ENCODE data around the gene STAT5B. TPM values are rescaled to one million over a fixed set of nuclear protein-coding genes. Genes with fewer than 3 reads are reported as not detected.

The STAT5B gene
- polyA plus RNA-seq, 4 donors, result 40.3 to 46.7 (median 42.0) TPM

DNA sequence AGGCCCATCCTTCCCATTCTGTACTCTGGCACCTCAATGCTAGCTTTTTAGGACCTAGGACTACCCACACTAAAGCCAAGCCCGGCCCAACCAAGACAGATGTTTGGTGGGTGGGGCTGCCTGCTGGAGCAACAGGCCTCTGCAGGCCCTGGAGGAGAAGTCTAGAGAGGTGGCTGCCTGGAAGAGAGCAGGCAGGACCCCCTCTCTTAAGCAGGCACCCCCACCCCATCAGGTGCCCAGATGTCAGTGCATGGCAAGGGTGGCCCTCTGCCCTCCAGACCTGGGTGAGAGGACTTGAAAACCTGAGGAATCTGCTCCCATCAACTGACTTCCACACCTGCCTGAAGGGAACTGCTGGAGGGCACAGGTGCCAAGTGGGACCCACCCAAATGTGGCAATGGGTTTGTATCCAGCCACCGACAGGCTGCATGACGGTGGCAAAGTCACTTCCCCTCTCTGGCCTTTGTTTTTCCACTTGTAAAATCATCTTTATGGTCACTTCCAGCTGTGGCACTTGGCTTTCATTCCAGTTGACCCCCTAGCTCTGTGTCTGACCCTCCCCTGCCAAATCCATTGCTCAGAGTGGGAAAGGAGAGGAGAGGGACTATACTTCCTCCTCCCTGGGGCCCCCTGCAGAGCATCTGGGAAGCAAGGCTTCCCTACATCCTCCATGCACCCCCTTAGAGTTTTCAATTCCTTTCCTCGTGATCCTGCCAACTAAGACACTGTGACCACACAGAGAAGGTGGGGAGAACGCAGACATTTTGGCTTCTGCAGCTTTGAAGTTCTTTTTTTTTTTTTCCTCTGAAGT lies 10.4 kb upstream of the STAT5B start:
- DNase-seq (ENCODE audit: low read depth in 4 of 4, low spot score in 3 of 4), result no peak

DNA sequence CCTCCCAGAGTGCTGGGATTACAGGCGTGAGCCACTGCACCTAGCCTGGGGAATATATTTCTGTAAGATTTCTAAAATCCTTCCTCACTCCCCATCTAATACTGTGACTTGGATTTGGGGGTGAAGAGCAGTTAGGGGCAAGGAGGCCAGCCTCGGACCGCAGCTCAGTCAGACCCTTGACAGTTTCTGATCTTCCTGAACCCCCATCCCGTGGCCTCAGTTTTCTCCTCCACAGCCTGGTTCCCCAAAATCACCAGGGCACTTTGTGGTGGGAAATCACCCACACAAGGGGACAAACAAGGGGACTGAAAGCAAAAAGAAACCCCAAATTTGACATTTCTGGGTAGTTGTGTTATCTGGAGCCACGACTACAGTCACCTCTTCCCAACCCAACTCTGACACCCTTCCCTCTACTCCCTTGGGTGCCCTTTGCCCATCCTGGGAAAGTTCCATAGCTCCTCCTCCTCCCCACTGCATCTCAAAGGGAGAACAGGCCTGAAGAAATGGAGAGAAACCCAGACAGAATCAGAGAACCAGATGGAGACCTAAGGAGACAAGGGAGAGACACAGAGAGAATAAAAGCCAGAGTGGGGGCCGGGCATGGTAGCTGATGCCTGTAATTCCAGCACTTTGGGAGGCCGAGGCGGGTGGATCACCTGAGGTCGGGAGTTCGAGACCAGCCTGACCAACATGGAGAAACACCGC lies 9.3 kb upstream of the STAT5B start:
- no peak for DNase-seq (ENCODE audit: low read depth in 4 of 4, low spot score in 3 of 4)

DNA sequence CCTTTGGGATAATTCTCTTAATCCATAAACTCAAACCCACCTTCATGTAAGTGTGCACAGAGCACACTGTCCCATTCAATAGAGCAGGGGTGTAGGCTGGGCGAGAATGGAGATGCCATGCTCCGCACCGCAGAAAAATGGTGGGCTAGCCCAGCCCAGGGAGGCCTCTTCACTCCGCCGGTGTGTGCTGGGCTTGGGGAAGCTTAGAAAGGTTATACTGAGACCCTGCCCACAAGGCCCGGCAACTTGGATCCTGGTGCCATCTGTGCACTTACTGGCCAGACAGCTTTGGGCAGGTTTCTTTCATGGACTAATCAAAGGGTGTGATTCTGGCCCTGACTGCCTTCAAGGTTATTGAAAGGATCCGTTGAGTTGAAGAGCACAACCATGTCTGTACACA lies 8.4 kb upstream of the STAT5B start:
- no peak for DNase-seq (ENCODE audit: low read depth in 4 of 4, low spot score in 3 of 4)

DNA sequence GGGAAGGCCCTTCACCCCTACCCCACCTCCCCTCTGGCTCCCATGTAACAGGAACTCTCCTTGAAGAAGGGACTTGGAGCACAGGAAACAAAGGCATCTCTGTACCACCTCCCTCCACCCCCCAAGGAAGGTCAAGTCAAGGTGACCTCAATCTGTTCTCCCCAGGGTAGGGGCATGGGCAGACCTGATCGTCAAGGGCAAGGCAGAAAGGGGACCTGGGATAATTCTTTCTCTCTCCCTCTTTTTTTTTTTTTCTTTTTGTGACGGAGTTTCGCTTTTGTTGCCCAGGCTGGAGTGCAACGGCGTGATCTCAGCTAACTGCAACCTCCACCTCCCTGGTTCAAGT lies 7.8 kb upstream of the STAT5B start:
- DNase-seq (ENCODE audit: low read depth in 4 of 4, low spot score in 3 of 4), result no peak

DNA sequence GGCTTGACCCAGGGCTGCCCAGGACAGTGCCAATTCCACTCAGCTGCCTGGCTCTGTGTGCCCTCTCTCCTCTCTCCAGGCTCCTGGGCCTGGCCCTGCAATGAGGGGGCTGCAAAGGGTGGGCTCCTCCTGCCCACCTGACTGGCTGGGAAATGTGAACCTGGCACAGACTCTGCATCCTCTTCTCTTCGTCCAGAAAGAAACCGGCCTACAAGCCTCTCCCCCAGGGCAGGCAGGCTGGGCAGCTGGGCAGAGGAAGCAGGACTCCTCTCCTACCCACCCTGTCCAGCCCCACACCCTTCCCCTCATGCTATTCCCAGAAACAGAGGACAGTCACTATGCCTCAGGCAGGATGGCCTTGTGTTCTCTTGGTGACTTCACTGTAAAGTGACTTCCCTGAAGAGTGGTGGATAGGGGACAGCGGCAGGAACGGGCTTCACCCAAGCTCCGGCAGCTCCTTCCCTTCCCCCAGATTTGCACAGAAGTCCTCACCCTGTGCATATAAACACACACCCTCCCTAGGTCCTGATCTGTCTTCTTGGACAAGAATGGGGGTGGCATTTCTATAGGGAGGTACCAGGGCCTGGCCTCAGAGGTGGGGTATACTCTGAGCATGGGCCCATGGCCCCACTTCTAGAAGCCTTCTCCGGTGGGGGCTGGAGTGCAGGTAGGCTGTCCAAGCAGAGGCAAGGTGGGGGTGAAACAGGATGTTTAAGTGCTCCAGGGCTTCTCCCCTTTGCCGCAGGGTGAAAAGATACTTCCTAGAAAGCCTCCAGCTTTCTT lies 7.2 kb upstream of the STAT5B start:
- DNase-seq (ENCODE audit: low read depth in 4 of 4, low spot score in 3 of 4), result no peak

DNA sequence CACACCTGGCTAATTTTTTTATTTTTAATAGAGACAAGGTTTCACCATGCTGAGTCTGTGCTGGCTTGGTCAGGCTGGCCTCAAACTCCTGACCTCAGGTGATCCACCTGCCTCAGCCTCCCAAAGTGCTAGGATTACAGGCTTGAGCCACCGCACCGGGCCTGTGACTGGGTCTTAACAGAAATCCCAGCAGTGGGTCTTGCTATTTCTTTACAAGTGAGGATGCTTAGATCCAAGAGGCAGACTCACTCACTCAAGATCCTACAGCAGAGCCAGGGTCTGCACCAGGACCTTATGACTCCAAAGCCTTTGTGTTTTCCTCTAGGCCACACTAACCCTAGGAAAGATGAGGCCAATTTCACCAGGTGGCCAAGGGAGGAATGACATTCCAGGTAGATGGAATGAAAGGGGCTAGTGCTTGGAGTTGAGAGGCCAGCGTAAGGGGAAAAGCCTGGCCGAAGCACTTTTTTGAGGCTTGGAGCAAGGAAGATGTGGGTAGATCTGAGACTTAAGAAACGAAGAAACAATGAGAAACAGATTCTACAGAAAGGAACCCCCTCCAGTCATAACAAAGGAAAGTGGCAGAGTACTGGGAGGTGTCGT lies 6.4 kb upstream of the STAT5B start:
- no peak for DNase-seq (ENCODE audit: low read depth in 4 of 4, low spot score in 3 of 4)

DNA sequence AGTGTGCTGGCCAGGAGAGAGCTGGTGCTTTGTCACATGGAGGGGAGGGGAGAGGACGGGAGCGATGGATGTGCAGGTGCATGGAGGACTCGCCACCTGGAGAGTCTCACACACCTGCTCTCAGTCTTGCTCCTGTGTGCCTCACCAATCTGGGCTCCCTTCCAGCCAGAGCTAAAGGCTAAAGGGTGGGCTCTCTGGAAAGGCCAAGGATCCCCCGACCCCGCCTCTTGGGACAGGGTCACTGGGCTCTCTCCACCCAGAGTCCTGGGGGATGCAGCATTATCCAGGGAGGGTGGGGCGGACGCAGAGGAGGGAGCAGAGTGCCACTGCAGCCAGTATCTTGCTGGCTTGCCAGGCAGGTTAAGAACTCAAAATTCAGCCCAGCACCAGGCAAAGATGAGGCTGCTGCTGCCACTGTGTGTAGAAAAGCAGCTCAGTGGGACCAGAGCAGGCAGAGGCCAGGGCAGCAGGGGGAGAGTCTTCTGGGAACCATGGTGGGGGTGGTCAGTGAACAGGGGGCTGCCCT lies 5.4 kb upstream of the STAT5B start:
- DNase-seq (ENCODE audit: low read depth in 4 of 4, low spot score in 3 of 4), result no peak

DNA sequence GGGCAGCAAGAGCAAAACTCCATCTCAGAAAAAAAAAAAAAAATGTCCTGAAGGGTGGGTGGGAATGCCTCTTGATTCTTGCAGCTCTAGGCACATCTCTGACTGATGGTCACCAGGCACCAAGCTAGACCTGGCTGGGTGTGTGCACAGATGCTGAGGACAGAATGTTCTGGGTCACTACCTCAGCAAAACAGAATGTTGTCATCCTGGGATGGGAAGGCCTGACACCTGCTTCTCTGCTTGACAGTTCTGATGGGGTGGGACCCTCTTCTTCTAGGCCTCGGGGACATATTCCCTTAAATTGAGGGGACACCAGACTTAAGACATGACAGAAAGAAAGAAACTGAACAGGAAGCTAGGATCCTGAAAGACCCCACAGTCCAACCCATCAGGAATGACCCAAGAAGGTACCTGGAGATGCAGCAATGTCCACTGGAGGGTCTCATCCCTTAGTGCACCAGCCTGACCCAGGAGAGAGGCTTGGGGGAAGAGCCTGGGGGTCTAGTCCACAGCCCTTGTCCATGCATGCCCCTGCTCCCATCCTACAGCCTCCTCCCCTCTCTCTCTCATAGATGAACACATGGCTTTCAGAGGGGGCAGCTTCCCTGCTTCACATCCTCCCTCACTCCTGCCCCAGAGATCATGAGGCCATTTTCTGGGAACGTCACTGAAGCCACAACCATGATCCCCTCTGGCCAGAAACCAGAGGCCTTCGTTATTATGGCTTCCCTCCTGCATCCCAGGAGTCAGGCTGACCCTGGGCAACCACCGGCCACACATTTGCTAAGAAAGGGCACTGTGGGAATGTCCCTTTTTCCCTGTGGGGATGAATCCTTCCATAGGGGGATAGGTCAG lies 3.8 kb upstream of the STAT5B start:
- DNase-seq (ENCODE audit: low read depth in 4 of 4, low spot score in 3 of 4), result no peak

DNA sequence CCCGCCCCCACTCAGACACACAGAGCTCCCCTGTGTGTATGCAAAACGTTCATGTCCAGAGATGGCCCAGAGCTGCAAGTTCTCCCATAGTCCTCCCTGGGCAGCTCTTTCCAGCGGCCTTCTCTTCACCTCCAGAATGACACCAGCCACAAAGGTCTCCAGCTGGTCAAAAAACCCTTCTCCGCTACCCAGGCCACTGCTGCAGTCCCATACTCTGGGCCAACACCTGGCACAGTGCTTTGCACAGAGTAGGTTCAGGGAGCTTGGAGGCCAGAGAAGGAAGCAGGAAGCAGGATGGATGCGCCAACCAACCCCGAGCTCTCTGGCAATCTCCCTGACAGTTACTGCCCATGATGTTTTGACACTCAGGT lies 1.1 kb upstream of the STAT5B start:
- no peak for DNase-seq (ENCODE audit: low read depth in 4 of 4, low spot score in 3 of 4)

DNA sequence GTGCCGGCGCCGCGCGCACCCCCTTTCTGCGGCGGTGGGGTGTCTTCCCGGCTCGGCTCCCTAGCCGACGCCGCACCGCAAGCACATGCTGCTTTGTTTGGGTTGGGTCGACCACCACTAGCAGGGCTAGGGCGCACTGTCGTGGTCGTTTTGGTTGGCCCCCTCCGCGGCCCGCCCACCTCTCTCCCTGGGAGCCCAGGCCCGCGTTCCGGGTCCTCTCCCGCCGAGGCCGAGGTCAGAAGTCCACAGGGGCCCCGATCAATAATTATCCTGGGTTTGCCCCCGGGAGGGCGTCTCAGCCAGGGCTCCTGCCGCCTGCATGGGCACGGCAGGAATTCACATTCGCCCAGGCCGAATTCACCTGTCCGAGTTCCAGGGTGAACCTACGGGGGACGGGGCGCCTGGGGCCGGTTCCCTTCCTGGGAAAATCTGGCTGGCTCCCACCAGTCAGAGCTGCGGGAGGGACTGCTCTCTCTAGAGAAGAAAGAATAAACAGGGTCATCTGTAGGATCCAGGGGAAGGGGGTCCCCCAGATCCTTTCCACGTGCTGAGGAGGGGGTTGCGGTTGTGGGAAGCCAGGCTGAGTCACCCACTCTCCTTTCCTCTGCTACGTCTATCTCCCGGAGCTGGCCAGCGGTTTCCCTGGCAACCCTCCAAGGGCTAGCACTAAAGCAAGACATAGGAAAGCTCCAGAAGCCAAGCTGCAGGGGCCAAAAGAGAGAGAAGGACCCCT lies 584 bp upstream of the STAT5B start:
- DNase-seq (ENCODE audit: low read depth in 4 of 4, low spot score in 3 of 4), result peak in 1 of 4 donors; percentile 38

DNA sequence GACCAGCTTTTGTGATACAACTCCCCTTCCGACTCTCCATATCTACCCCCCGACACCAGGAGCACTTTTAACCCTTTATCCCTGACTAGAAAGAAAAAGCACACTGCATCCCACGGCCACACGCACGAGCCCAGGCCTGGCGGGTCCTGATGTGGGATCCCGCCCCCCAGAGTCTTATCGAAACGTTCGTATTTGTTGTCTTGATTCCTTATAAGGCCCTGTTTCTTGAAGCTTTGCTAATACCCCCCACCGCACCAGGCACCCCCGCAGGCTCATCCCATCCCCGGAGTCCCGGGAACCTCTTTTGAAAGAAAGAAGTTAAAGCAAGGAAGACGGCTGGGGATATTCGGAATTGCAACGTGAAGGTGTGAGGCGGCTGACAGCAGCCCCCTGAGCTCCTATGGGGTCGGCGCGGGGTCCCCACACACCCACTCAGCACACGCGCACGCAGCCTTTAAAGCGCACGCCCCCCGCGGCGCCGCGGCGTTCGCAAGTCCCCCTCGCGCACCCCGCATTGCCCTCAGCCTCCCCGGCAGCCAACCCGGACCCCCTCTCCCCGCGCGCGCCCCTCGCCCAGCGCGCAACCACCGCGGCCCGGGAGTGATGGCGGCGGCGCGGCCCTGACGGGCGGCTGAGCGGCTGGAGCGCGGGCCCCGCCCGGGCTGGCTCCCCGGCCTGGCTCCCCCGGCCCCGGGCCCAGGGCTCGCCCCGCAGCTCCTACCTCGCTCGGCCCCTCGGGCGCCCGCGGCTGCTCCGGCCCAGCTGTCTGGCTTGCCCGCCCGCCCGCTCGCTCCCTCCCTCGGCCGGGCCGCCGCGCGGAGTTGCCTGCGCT lies 448 bp downstream of the STAT5B start:
- DNase-seq (ENCODE audit: low read depth in 4 of 4, low spot score in 3 of 4), result peak in 1 of 4 donors; percentile 38

DNA sequence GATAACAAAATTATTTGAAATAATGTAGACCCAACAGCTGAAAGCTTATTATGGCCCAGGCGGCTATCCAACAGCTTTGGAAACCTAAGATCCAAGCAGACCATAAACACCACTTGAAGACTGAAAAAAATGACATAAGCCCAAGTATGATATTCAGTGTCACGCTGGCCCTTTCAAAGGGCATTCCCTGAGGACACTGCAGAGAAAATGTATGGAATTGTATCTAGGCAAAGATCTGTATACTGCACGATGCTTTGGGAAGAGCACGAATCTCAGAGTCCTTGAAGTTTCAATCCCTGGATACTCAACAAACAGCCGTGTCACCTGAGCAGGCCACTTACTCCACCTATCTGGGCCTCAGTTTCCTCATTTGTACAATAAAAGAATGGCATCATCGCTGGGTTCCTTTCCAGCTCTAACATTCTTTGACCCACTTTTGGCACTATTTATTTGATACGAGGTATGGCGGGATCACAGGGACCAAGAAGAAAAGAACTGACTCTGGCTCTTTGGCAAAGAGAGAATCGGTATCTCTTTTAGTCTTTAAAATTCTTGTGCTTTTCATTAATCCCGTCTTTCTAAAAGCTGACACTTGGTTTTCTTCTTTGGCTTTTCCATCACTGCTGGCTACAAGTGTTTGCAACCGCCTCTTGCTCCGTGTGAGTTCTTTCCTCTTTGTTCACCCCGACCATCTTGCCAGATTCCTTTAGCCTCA lies 1.2 kb downstream of the STAT5B start:
- no peak for DNase-seq (ENCODE audit: low read depth in 4 of 4, low spot score in 3 of 4)

DNA sequence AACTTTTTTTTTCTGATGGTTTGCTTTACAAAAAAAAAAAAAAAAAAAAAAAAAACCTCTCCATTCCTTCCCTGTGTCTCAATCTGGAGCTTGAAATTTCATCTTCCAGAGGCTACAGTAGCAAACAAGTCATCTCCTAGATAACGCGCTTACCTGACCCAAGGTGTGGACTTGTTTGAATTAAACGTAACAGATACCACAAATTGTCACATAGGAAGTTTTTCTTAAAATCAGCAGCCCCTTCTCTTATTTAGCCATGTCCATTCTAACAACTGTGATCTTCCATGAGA lies 2.0 kb downstream of the STAT5B start:
- no peak for DNase-seq (ENCODE audit: low read depth in 4 of 4, low spot score in 3 of 4)

DNA sequence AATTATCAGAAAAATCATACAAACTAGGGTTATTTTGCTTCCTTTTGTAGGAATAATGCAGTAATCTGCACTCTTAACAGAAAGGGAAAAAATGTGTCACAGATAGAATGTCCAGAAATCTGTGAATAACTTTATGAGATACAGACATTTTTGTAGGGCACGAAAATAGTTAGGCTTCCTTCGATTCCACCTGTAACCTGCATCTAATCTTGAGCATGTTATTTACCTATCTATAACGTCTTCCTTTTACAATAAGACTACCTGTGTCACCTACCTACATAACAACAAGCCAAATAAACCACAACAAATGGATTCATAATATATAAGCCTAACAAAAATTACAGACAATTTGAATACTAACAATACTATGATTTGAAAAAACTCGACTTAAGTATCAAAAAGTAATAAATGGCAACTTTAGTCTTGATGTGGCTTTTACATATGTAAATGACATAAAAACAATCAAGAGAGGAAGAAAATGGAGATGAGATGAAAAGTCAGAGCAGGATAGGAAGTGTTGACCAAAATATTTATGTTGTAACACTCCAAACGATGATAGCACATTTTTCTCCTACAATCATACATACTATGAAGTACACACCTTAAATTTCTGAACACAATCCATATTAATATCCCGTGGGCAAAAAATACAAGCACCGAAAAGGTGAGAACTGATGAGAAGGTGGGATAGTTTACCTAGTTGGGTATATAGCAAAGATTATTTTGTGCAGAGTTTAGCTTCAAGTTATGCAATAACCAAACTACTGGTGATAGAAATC lies 2.5 kb downstream of the STAT5B start:
- no peak for DNase-seq (ENCODE audit: low read depth in 4 of 4, low spot score in 3 of 4)

DNA sequence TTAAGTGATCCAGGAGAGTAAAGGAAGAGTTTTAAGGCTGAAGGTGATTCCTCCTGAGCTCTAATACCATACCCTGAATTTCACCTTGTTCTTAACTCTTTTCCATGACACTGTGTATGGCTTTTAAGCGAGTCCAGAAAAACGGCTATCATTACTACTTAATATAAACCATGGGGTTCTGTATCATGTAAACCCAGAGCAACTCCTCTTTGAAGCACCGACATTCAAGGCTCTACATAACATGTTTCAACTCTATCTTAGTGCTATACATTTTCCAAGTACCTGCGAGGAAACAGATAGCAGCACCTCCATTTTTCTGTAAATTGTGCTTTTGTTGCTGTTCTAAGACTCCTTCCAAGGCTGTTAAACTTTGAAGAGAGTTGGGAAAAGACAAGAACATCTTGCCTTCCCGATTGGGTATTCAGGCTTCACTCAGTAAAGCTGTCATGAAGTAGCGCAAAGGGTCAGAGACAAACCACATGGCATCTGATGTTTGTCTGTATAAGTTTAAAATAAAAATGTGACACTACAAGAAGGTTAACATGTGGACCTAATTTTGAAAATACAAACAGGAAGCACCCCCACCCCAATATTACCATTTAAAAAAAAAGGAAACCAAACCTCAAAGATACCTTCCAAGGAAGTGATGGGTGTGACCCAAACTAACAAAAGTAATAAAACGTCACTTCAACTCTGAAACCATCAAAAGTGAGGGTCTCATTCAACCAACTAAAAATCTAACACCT lies 3.9 kb downstream of the STAT5B start:
- no peak for DNase-seq (ENCODE audit: low read depth in 4 of 4, low spot score in 3 of 4)

DNA sequence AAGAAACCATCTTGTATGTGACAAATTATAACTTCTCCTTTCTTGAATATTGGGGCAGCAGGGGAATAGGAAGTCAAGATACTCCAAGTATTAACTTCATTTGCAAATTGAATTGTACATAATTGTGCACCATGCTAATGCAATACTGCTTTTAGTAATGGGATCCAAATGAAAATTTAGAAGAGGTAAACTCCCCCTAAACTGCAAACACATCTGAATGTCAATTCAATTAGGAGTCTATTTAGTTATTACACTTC lies 4.5 kb downstream of the STAT5B start:
- DNase-seq (ENCODE audit: low read depth in 4 of 4, low spot score in 3 of 4), result no peak

Measured in right renal pelvis (tissue), 4 donors.